Vagina (tissue), 2 donors: ENCODE data around the gene SLC9A9. TPM values are rescaled to one million over a fixed set of nuclear protein-coding genes. Genes with fewer than 3 reads are reported as not detected.

Experiments
- DNase-seq, 2 donors: peaks; one replicate each; pipeline ENCODE4 v3.0.0-alpha.2; 2017; ENCODE audit errors: extremely low spot score in 2 of 2
- H3K27ac ChIP-seq: fragments of 200-600 bp; sonication (generic); one replicate; pipeline ENCODE4 v1.5.1; 2019
- H3K27me3 ChIP-seq: fragments of 200-600 bp; sonication (generic); one replicate; pipeline ENCODE4 v1.5.1; 2019
- H3K36me3 ChIP-seq, 2 donors: fragments of 200-600 bp; sonication (generic); one replicate each; pipeline ENCODE4 v1.5.1; 2017 to 2019
- H3K4me1 ChIP-seq: fragments of 200-600 bp; sonication (generic); one replicate; pipeline ENCODE4 v1.5.1; 2019
- H3K4me3 ChIP-seq, 2 donors: fragments of 200-600 bp; sonication (generic); 1 replicate in 1 of 2; 2 replicates in 1 of 2; pipeline ENCODE4 v1.5.1; 2016 to 2019
- H3K9me3 ChIP-seq: fragments of 200-600 bp; sonication (generic); one replicate; pipeline ENCODE4 v1.5.1; 2019
- POLR2A ChIP-seq, 2 donors: fragments of 450-650 bp; IDR thresholded peaks; one replicate each; pipeline ENCODE4 v1.6.1; 2017; ENCODE audit warnings: antibody characterized with exemption in 2 of 2, mild to moderate bottlenecking in 2 of 2, moderate library complexity in 2 of 2
- POLR2AphosphoS5 ChIP-seq, 2 donors: sonication (generic); formaldehyde crosslinking; IDR thresholded peaks; one replicate each; pipeline ENCODE4 v1.9.0; 2017; ENCODE audit warnings: antibody characterized with exemption in 2 of 2, mild to moderate bottlenecking in 2 of 2, low read depth in 1 of 2; ENCODE audit not compliant: insufficient read depth in 1 of 2
- intact Hi-C: fragments of 100-400 bp; cut with DNase I; formaldehyde crosslinking; loops from one replicate; pipeline ENCODE4 v1.15.1; 2023
- total RNA-seq: library from RNA; depleted of rRNA; stranded (reverse); fragments of >200 nt; gene quantifications from one replicate; pipeline ENCODE4 v1.2.3, GENCODE V29; 2016
- TF ChIP-seq, protein P1 (sequence below), 3 experiments: fragments of 450-650 bp in 2 of 3; fragments of 200-600 bp in 1 of 3; sonication (generic) in 1 of 3; IDR thresholded peaks; one replicate each; pipeline ENCODE4 v1.5.1; 2017 to 2019; ENCODE audit warnings: antibody characterized with exemption in 3 of 3, mild to moderate bottlenecking in 2 of 3, moderate library complexity in 2 of 3

The SLC9A9 gene
- total RNA-seq, 1 donor from 2014 or later = 30.7 TPM

DNA sequence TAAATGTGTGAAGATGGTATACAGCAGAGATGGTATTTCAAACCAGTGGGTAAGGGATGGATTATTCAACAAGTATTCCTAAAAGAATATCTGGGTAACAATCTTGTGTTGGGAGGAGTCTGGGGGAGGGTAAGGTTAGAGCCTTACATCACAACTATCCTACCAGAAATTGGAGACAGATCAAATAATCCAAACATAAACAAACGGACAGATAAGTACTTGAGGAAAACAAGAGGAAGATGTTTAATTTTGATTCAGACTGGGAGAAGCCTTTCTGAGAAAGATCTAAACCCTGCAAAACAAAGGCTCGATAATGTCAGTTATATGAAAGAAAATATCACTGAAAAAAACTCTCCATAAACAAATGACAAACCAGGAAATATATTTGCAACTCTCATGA, 77.9 kb downstream of the SLC9A9 start:
- TF ChIP-seq, protein P1, sequence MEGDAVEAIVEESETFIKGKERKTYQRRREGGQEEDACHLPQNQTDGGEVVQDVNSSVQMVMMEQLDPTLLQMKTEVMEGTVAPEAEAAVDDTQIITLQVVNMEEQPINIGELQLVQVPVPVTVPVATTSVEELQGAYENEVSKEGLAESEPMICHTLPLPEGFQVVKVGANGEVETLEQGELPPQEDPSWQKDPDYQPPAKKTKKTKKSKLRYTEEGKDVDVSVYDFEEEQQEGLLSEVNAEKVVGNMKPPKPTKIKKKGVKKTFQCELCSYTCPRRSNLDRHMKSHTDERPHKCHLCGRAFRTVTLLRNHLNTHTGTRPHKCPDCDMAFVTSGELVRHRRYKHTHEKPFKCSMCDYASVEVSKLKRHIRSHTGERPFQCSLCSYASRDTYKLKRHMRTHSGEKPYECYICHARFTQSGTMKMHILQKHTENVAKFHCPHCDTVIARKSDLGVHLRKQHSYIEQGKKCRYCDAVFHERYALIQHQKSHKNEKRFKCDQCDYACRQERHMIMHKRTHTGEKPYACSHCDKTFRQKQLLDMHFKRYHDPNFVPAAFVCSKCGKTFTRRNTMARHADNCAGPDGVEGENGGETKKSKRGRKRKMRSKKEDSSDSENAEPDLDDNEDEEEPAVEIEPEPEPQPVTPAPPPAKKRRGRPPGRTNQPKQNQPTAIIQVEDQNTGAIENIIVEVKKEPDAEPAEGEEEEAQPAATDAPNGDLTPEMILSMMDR (IDR thresholded peaks at IDR 0.05) = no peak
- TF ChIP-seq POLR2AphosphoS5 (IDR thresholded peaks at IDR 0.05; ENCODE audit: insufficient read depth in 1 of 2, low read depth in 1 of 2) = no peak
- no peak for TF ChIP-seq POLR2A (IDR thresholded peaks at IDR 0.05)
- Histone ChIP-seq H3K4me1 (peaks cover 8% of the 10 kb centered on the region), H3K27me3 (no peaks in the 10 kb centered on the region), H3K27ac (no peak overlapping the region), H3K4me3 (no peak overlapping the region), H3K9me3 (no peaks in the 10 kb centered on the region), H3K36me3 (no peaks in the 10 kb centered on the region)
- intact Hi-C loops = loop anchor here (10.0 kb wide), 1 partner anchor 174 kb away; no protein-coding TSS in a partner anchor
- no peak for DNase-seq

DNA sequence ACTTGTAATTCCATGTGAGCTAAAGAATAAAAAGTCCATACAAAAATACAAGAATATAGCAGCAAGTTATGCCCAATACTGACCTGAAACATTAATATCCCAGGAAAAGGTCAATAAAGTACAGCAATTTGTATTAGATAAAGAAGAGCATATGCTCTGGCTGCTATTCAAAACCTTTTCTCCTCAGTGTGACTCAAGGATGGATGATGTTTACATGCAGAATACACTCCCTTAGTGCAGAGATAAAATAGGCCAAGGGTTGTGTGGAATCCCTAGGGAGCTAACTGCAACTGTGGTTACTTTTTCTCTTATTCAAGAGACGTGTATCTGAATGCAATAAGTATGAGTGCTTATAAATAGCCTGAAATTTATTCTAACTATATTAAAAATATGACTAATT, 78.7 kb downstream of the SLC9A9 start:
- no peak overlapping the region for H3K4me3 ChIP-seq
- TF ChIP-seq POLR2A (IDR thresholded peaks at IDR 0.05) = no peak
- no peak for TF ChIP-seq POLR2AphosphoS5 (IDR thresholded peaks at IDR 0.05; ENCODE audit: insufficient read depth in 1 of 2, low read depth in 1 of 2)
- TF ChIP-seq, protein P1 (IDR thresholded peaks at IDR 0.05) = no peak
- H3K27ac ChIP-seq = no peak overlapping the region
- DNase-seq = no peak
- H3K4me1 ChIP-seq = peaks cover 8% of the 10 kb centered on the region
- intact Hi-C loops = loop anchor here (10.0 kb wide), 1 partner anchor 175 kb away; no protein-coding TSS in a partner anchor
- H3K36me3 ChIP-seq = no peaks in the 10 kb centered on the region
- no peaks in the 10 kb centered on the region for H3K9me3 ChIP-seq
- no peaks in the 10 kb centered on the region for H3K27me3 ChIP-seq

DNA sequence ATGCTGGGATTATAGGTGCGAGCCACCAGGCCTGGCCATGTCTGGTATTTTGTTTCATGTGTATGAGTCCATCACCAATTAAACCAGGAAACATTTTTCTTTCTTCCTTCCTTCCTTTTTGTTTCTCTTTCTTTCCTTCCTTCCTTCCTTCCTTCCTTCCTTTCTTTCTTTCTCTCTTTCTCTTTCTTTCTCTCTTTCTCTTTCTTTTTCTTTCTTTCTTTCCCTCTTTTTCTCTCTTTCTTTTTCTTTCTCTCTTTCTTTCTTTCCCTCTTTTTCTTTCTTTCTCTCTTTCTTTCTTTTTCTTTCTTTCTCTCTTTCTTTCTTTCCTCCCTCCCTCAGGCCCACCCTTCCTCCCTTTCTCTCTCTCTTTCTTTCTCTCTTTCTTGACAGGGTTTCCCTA, 83.4 kb downstream of the SLC9A9 start:
- Histone ChIP-seq H3K9me3 (no peaks in the 10 kb centered on the region), H3K4me3 (no peak overlapping the region)
- TF ChIP-seq POLR2A (IDR thresholded peaks at IDR 0.05) (no peak), POLR2AphosphoS5 (IDR thresholded peaks at IDR 0.05; ENCODE audit: insufficient read depth in 1 of 2, low read depth in 1 of 2) (no peak)
- TF ChIP-seq, protein P1 (IDR thresholded peaks at IDR 0.05) = no peak

DNA sequence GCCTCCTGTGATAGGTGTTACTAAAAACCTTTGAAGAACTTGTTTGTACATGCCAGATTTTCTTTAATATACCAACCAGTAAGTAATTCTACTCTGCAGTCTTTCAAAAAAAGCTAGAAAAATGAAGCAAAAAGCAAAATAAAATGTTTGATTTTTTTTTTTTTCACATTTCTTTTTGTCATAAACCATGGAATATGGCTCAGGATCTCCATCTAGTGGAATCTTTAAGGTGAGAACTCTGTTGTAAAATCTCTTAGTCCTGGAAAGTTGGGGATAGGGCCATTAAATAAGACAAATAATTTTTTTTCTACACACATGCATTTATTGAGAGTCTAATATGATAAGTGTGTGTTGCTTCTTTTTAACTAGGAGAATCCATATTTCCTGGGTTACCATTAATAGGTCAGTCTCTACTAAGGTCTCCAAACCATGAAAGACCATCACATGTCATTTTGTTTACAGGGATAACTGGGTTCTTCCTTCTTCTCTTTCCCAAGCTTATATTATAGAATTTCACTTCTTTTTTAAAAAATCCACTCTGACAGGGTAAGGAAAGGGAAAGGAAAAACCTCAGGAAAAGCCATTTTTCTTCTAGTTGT, 84.6 kb downstream of the SLC9A9 start:
- H3K36me3 ChIP-seq = no peaks in the 10 kb centered on the region
- no peaks in the 10 kb centered on the region for H3K9me3 ChIP-seq
- intact Hi-C loops = no loop called here
- no peak for TF ChIP-seq POLR2A (IDR thresholded peaks at IDR 0.05)
- no peak for TF ChIP-seq POLR2AphosphoS5 (IDR thresholded peaks at IDR 0.05; ENCODE audit: insufficient read depth in 1 of 2, low read depth in 1 of 2)
- TF ChIP-seq, protein P1 (IDR thresholded peaks at IDR 0.05) = no peak
- H3K27ac ChIP-seq = no peak overlapping the region
- no peaks in the 10 kb centered on the region for H3K4me1 ChIP-seq
- DNase-seq = no peak
- H3K4me3 ChIP-seq = no peak overlapping the region
- no peaks in the 10 kb centered on the region for H3K27me3 ChIP-seq

More for the DNA sequence above, 83.4 kb downstream of the SLC9A9 start:
- no peak for DNase-seq
- intact Hi-C loops = no loop called here
- Histone ChIP-seq H3K36me3 (no peaks in the 10 kb centered on the region), H3K27ac (no peak overlapping the region), H3K27me3 (no peaks in the 10 kb centered on the region), H3K4me1 (peaks cover 4% of the 10 kb centered on the region)

DNA sequence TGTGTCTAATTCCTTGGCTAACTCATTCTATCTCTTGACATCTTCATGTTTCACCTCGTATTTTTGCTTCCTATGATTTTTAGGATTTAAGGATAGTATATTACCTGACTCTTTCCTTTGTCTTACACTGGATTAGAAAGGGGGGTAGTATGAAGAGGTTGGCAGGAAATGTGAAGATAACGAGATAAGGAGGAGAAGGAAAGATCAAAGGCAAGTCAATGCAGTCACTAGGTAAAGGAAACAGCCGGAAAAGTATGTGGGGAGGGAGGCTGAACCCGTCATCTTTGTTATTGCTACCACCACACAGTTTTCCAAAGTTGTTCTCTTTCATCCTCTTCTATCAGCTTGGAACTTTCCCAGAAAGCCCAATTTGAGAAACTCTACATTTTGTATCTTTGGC, 90.6 kb downstream of the SLC9A9 start:
- TF ChIP-seq POLR2A (IDR thresholded peaks at IDR 0.05) = no peak
- no peak for TF ChIP-seq POLR2AphosphoS5 (IDR thresholded peaks at IDR 0.05; ENCODE audit: insufficient read depth in 1 of 2, low read depth in 1 of 2)
- TF ChIP-seq, protein P1 (IDR thresholded peaks at IDR 0.05) = no peak
- no peak for DNase-seq
- H3K4me3 ChIP-seq = no peak overlapping the region
- no peaks in the 10 kb centered on the region for H3K4me1 ChIP-seq
- intact Hi-C loops = no loop called here
- no peaks in the 10 kb centered on the region for H3K27me3 ChIP-seq
- no peak overlapping the region for H3K27ac ChIP-seq
- H3K36me3 ChIP-seq = no peaks in the 10 kb centered on the region
- H3K9me3 ChIP-seq = no peaks in the 10 kb centered on the region
